Sigmoid colon (tissue), 7 donors: Measurements from ENCODE around the gene TEX28. TPM values are rescaled to one million over a fixed set of nuclear protein-coding genes. Genes with fewer than 3 reads are reported as not detected.
"Not testable (repeated sequence)": the region's sequence is repeated elsewhere in the genome, so short reads cannot be mapped to it uniquely, and the experiment has no call there.

ENCODE experiments used
- DNase-seq: peaks from one replicate; pipeline ENCODE4 v3.0.0-alpha.2; 2019
- H3K27ac ChIP-seq, 4 donors: fragments of 200-600 bp; sonication (generic); one replicate each; pipeline ENCODE4 v1.5.1; 2016 to 2019; ENCODE audit warnings: mild to moderate bottlenecking in 1 of 4
- H3K27me3 ChIP-seq, 3 donors: fragments of 200-600 bp; sonication (generic); one replicate each; pipeline ENCODE4 v1.5.1; 2019; ENCODE audit warnings: mild to moderate bottlenecking in 1 of 3
- H3K36me3 ChIP-seq, 4 donors: fragments of 200-600 bp; sonication (generic); one replicate each; pipeline ENCODE4 v1.5.1; 2016 to 2019
- H3K4me1 ChIP-seq, 4 donors: fragments of 200-600 bp; sonication (generic); one replicate each; pipeline ENCODE4 v1.5.1; 2017 to 2019
- H3K4me3 ChIP-seq, 4 donors: fragments of 200-600 bp; sonication (generic); one replicate each; pipeline ENCODE4 v1.5.1; 2017 to 2019; ENCODE audit warnings: mild to moderate bottlenecking in 2 of 4, moderate library complexity in 1 of 4
- H3K9me3 ChIP-seq, 4 donors: fragments of 200-600 bp in 3 of 4; sonication (generic) in 3 of 4; one replicate each; pipeline versions ENCODE4 v1.5.1 to v1.6.1; 2013 to 2019
- EP300 ChIP-seq, 4 donors: sonication (generic); formaldehyde crosslinking; IDR thresholded peaks; one replicate each; pipeline ENCODE4 v1.6.1; 2017; ENCODE audit warnings: antibody characterized with exemption in 4 of 4
- POLR2A ChIP-seq, 2 donors: fragments of 450-650 bp; IDR thresholded peaks; one replicate each; pipeline ENCODE4 v1.6.1; 2016; ENCODE audit warnings: antibody characterized with exemption in 2 of 2, mild to moderate bottlenecking in 2 of 2, moderate library complexity in 2 of 2
- POLR2AphosphoS5 ChIP-seq, 4 donors: sonication (generic); formaldehyde crosslinking; IDR thresholded peaks; one replicate each; pipeline ENCODE4 v1.6.1; 2017; ENCODE audit warnings: antibody characterized with exemption in 4 of 4
- WGBS, 2 donors: extraction: QIAGEN DNeasy Blood & Tissue Kit; methylation state at CpG; one replicate each; pipeline ENCODE4 v1.1.7; 2013; 5-methylcytosine and 5-hydroxymethylcytosine counted together
- intact Hi-C: fragments of 100-400 bp; cut with DNase I; formaldehyde crosslinking; loops from one replicate; pipeline ENCODE4 v1.15.1; 2023
- polyA plus RNA-seq, 3 donors: library from polyadenylated mRNA; stranded (reverse); fragments of 200-250 nt; gene quantifications; one replicate each; pipeline ENCODE4 v1.2.3, GENCODE V29; 2013
- total RNA-seq, 4 donors: library from RNA; depleted of rRNA; stranded (reverse); fragments of >200 nt; gene quantifications; one replicate each; pipeline ENCODE4 v1.1.0, GENCODE V29; 2016
- TF ChIP-seq, protein P1 (sequence below), 4 experiments: fragments of 450-650 bp in 3 of 4; fragments of 200-600 bp in 1 of 4; IDR thresholded peaks; one replicate each; pipeline ENCODE4 v1.5.1; 2016 to 2019; ENCODE audit warnings: antibody characterized with exemption in 4 of 4, mild to moderate bottlenecking in 3 of 4, moderate library complexity in 2 of 4
- donor health status: healthy with polysubstance abuse.
- donor health status: Bipolar disorder and iron deficiency.
- donor health status: healthy.

Gene TEX28
- total and polyA plus RNA-seq, 7 donors = not detected

GRCh38 chrX:154298312-154298711 lies 3.4 kb upstream of the TEX28 start:
- Histone ChIP-seq H3K36me3 (no peaks in the 10 kb centered on the region), H3K27ac (no peak overlapping the region), H3K9me3 (no peaks in the 10 kb centered on the region), H3K27me3 (no peaks in the 10 kb centered on the region), H3K4me1 (no peaks in the 10 kb centered on the region), H3K4me3 (no peak overlapping the region)
- no peak for DNase-seq
- 59 to 67% methylated on average over 7 of the region's 7 CpGs for WGBS, 2 donors
- TF ChIP-seq POLR2AphosphoS5 (IDR thresholded peaks at IDR 0.05) (no peak), EP300 (IDR thresholded peaks at IDR 0.05) (no peak), POLR2A (IDR thresholded peaks at IDR 0.05) (no peak)
- TF ChIP-seq, protein P1, sequence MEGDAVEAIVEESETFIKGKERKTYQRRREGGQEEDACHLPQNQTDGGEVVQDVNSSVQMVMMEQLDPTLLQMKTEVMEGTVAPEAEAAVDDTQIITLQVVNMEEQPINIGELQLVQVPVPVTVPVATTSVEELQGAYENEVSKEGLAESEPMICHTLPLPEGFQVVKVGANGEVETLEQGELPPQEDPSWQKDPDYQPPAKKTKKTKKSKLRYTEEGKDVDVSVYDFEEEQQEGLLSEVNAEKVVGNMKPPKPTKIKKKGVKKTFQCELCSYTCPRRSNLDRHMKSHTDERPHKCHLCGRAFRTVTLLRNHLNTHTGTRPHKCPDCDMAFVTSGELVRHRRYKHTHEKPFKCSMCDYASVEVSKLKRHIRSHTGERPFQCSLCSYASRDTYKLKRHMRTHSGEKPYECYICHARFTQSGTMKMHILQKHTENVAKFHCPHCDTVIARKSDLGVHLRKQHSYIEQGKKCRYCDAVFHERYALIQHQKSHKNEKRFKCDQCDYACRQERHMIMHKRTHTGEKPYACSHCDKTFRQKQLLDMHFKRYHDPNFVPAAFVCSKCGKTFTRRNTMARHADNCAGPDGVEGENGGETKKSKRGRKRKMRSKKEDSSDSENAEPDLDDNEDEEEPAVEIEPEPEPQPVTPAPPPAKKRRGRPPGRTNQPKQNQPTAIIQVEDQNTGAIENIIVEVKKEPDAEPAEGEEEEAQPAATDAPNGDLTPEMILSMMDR (IDR thresholded peaks at IDR 0.05) = no peak
- intact Hi-C loops = no loop called here

DNA sequence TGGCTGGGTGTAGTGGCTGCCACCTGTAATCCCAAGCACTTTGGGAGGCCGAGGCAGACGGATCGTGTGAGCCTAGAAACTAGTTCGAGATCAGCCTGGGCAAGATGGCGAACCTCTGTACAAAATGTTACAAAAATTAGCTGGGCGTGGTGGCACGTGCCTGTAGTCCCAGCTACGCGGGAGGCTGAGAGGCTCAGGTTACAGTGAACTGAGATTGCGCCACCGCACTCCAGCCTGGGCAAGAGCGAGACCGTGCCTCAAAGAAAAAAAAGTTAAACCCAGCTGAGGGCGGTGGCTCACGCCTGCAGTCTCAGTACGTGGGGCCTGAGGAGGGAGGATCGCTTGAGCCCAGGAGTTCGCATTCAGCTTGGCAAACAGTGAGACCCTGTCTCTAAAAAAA lies 1.8 kb upstream of the TEX28 start:
- no peaks in the 10 kb centered on the region for H3K9me3 ChIP-seq
- TF ChIP-seq EP300 (IDR thresholded peaks at IDR 0.05) (no peak), POLR2AphosphoS5 (IDR thresholded peaks at IDR 0.05) (no peak), POLR2A (IDR thresholded peaks at IDR 0.05) (no peak)
- TF ChIP-seq, protein P1 (IDR thresholded peaks at IDR 0.05) = no peak
- 90 to 92% methylated on average over 18 of the region's 18 CpGs for WGBS, 2 donors
- no peaks in the 10 kb centered on the region for H3K27me3 ChIP-seq
- no peak overlapping the region for H3K4me3 ChIP-seq
- no peaks in the 10 kb centered on the region for H3K4me1 ChIP-seq
- intact Hi-C loops = no loop called here
- no peak overlapping the region for H3K27ac ChIP-seq
- DNase-seq = no peak
- no peaks in the 10 kb centered on the region for H3K36me3 ChIP-seq

DNA sequence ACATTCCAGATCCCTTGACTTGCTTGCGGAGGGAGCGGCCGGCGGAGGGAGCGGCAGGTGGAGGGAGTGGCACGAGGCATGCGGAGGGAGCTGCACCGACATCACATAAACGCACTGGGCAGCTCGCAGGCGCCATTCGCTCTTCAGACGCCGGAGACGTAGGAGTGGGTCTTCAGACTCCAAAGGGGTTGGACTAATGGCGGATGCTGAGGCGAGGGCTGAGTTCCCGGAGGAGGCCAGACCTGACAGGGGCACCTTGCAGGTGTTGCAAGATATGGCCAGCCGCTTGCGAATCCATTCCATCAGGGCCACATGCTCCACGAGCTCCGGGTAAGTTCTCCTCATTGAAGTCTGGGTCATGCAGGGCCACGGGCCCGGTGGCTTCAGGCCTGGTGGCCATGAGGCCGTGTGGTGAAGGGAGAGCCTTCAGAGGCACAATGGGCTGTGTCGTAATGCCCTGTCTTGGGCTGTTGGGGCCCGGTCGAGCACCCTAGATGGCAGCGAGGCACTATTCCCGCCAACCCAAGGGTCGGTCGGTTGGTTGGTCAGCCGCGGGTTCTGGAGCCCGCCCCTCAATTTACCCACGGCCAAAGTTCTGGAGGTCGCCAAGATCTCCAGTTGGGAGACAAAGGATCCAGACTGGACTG lies 863 bp upstream of the TEX28 start, which contains the start of gene TKTL1:
TKTL1 (plus strand) TSS at position 132 of the 647 bp plus-strand sequence; CDS start at position 197, 65 bp downstream.
- Histone ChIP-seq H3K27me3 (no peaks in the 10 kb centered on the region), H3K9me3 (no peaks in the 10 kb centered on the region), H3K4me3 (no peak within 1 kb of the TSS), H3K27ac (no peak within 1 kb of the TSS), H3K4me1 (no peaks in the 10 kb centered on the region), H3K36me3 (no peaks in the 10 kb centered on the region)
- DNase-seq = no peak
- intact Hi-C loops = no loop called here
- 96 to 98% methylated on average over 37 of the region's 37 CpGs for WGBS, 2 donors
- TF ChIP-seq POLR2A (IDR thresholded peaks at IDR 0.05) (no peak), POLR2AphosphoS5 (IDR thresholded peaks at IDR 0.05) (no peak), EP300 (IDR thresholded peaks at IDR 0.05) (no peak)
- TF ChIP-seq, protein P1 (IDR thresholded peaks at IDR 0.05) = no peak

- H3K27me3 ChIP-seq, H3K36me3 ChIP-seq, H3K4me1 ChIP-seq, DNase-seq, intact Hi-C loops, H3K9me3 ChIP-seq, H3K4me3 ChIP-seq, H3K27ac ChIP-seq: not testable (repeated sequence)
- WGBS, 2 donors = no CpG with 5 or more reads among the region's 10 CpGs
Measured at GRCh38 chrX:154286406-154286805, 8.5 kb downstream of the TEX28 start.

DNA sequence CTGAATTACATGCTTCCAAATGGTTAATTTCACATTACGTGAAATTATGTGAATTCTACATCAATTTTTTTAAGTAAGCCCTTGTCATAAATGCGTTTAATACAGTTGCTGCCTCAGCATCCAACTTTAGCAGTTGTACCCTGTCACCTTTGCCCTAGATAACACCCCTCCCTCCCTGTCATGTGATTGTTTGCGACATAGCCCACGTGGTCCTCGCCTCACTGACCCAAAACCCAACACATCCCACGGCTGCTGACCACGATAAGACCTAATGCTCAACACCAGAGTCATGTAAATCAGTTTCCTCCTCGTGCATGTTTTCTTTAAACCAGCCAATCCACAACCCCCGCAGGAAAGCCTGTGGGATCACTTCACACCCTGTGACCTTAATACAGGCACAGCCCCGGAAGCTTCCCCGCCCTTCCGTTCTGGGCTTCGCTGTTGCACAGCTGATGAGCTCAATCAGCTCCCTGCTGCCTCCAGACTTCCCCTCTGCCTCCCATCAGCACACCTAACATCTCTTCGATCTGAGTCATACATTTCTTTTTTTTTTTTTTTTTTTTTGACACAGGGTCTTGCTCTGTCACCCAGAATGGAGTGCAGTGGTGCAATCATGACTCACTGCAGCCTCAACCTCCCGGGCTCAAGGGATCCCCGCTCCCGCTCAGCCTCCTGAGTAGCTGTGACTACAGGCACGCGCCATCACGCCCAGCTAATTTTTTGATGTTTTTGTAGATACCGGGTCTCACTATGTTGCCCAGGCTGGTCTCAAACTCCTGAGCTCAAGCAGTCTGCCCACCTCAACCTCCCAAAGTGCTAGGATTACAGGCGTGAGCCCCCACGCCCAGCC lies 10.2 kb downstream of the TEX28 start:
- intact Hi-C loops, H3K4me3 ChIP-seq, H3K9me3 ChIP-seq, H3K36me3 ChIP-seq, H3K4me1 ChIP-seq, H3K27ac ChIP-seq, DNase-seq, H3K27me3 ChIP-seq: not testable (repeated sequence)
- WGBS, 2 donors = no CpG with 5 or more reads among the region's 23 CpGs

GRCh38 chrX:154269245-154269644 lies 25.7 kb downstream of the TEX28 start:
- H3K27ac ChIP-seq, H3K4me3 ChIP-seq, H3K36me3 ChIP-seq, intact Hi-C loops, H3K4me1 ChIP-seq, H3K9me3 ChIP-seq, DNase-seq, H3K27me3 ChIP-seq: not testable (repeated sequence)
- no CpG with 5 or more reads among the region's 3 CpGs for WGBS, 2 donors

- H3K9me3 ChIP-seq, H3K27ac ChIP-seq, intact Hi-C loops, H3K36me3 ChIP-seq, DNase-seq, H3K4me1 ChIP-seq, H3K4me3 ChIP-seq, H3K27me3 ChIP-seq: not testable (repeated sequence)
- no CpG with 5 or more reads among the region's 6 CpGs for WGBS, 2 donors
Measured at GRCh38 chrX:154263072-154263471, 31.9 kb downstream of the TEX28 start.

DNA sequence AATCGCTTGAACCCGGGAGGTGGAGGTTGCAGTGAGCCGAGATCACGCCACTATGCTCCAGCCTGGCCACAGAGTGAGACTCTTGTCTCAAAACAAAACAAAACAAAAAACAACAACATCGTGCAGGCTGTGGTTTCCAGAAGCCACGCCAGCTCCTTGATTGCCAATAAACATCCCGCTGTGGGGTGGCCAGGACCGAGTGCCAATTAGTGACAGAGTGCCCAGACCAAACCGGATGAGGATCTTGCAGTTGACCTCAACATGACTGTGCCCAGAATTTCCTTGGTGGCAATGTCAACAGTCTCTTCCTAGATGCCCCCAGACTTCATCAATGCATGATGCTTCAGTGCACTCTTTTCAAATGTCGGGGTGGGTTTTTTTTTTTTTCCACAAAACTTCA lies 36.2 kb downstream of the TEX28 start:
- H3K36me3 ChIP-seq, intact Hi-C loops, DNase-seq, H3K27me3 ChIP-seq, H3K27ac ChIP-seq, H3K9me3 ChIP-seq, H3K4me1 ChIP-seq, H3K4me3 ChIP-seq: not testable (repeated sequence)
- no CpG with 5 or more reads among the region's 10 CpGs for WGBS, 2 donors

DNA sequence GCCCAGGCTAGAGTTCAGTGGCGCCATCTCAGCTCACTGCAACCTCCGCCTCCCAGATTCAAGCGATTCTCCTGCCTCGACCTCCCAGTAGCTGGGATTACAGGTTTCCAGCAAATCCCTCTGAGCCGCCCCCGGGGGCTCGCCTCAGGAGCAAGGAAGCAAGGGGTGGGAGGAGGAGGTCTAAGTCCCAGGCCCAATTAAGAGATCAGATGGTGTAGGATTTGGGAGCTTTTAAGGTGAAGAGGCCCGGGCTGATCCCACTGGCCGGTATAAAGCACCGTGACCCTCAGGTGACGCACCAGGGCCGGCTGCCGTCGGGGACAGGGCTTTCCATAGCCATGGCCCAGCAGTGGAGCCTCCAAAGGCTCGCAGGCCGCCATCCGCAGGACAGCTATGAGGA lies 37.6 kb downstream of the TEX28 start, which contains the start of gene OPN1MW3:
OPN1MW3 (plus strand) TSS at position 301 of the 400 bp plus-strand sequence; CDS start at position 339, 38 bp downstream.
- H3K4me3 ChIP-seq, intact Hi-C loops, H3K9me3 ChIP-seq, DNase-seq, H3K36me3 ChIP-seq, H3K27ac ChIP-seq, H3K27me3 ChIP-seq, H3K4me1 ChIP-seq: not testable (repeated sequence)
- no CpG with 5 or more reads among the region's 17 CpGs for WGBS, 2 donors
